Lung microvascular endothelial cell (primary cell): Measurements from ENCODE around the gene PDCD10. TPM values are rescaled to one million over a fixed set of nuclear protein-coding genes. Genes with fewer than 3 reads are reported as not detected.
A peak's percentile ranks its signal among the peaks of the same experiment; 100 is the strongest.

ENCODE experiments used
- DNase-seq, 2 donors: peaks; one replicate each; pipeline versions ENCODE4 v3.0.0 to v3.0.0-alpha.2; 2010; ENCODE audit warnings: low read depth in 2 of 2
- total RNA-seq: library from RNA; depleted of rRNA; stranded (reverse); fragments of >200 nt; gene quantifications from 2 replicates; pipeline ENCODE4 v1.2.1, GENCODE V29; 2014

PDCD10 gene
- total RNA-seq, 1 donor from 2014 or later, result 48.2 TPM

GRCh38 chr3:167684388-167684993, 50.2 kb downstream of the PDCD10 start:
- peak; percentile 67 to 74 for DNase-seq

GRCh38 chr3:167679526-167679925, 55.2 kb downstream of the PDCD10 start:
- DNase-seq, result no peak

- no peak for DNase-seq
These were observed 58.8 kb downstream of the PDCD10 start for GRCh38 chr3:167675848-167676247.

- DNase-seq, result no peak
These were observed 61.5 kb downstream of the PDCD10 start for GRCh38 chr3:167673221-167673620.

- peak in 1 of 2 donors; percentile 48 for DNase-seq
These were observed 62.7 kb downstream of the PDCD10 start for GRCh38 chr3:167671878-167672427.

- DNase-seq, result no peak
These were observed 65.0 kb downstream of the PDCD10 start for GRCh38 chr3:167669699-167670098.

- DNase-seq, result no peak
These were observed 66.0 kb downstream of the PDCD10 start for GRCh38 chr3:167668651-167669050.

- DNase-seq, result no peak
These were observed 68.1 kb downstream of the PDCD10 start for GRCh38 chr3:167666563-167666962.

GRCh38 chr3:167662919-167663400, 71.7 kb downstream of the PDCD10 start:
- no peak for DNase-seq

GRCh38 chr3:167657684-167658225, 76.9 kb downstream of the PDCD10 start:
- DNase-seq, result no peak

- DNase-seq, result no peak
These were observed 77.9 kb downstream of the PDCD10 start for GRCh38 chr3:167656821-167657220.

- peak; percentile 42 to 76 for DNase-seq
These were observed 80.9 kb downstream of the PDCD10 start, which contains the start of gene WDR49 for GRCh38 chr3:167653760-167654159. Gene WDR49, minus strand, starts transcription at chr3:167653942. Its CDS starts 517 bp downstream, at chr3:167653425.

- no peak for DNase-seq
These were observed 81.5 kb downstream of the PDCD10 start for GRCh38 chr3:167653155-167653554.

- no peak for DNase-seq
These were observed 82.9 kb downstream of the PDCD10 start for GRCh38 chr3:167651826-167652225.

- DNase-seq, result no peak
These were observed 84.2 kb downstream of the PDCD10 start for GRCh38 chr3:167650459-167650858.

- DNase-seq, result no peak
These were observed 84.9 kb downstream of the PDCD10 start for GRCh38 chr3:167649746-167650145.

- DNase-seq, result no peak
These were observed 90.1 kb downstream of the PDCD10 start for GRCh38 chr3:167644611-167645010.

Other genes starting within 250 kb of the PDCD10 start
- gene WDR49, start 81.0 kb downstream of the PDCD10 start, total RNA-seq, result 0.20 and 0.22 TPM in 2 replicates
- 0.65 and 1.2 TPM in 2 replicates for gene SERPINI1, start 829 bp upstream of the PDCD10 start, total RNA-seq